Uterus (tissue), 4 donors: Measurements from ENCODE around the gene B3GALT4. TPM values are rescaled to one million over a fixed set of nuclear protein-coding genes. Genes with fewer than 3 reads are reported as not detected.
"Not testable (repeated sequence)": the region's sequence is repeated elsewhere in the genome, so short reads cannot be mapped to it uniquely, and the experiment has no call there.

ENCODE experiments used
- DNase-seq, 2 donors: peaks; one replicate each; pipeline ENCODE4 v3.0.0-alpha.2; 2019 to 2020
- H3K27ac ChIP-seq, 2 donors: fragments of 200-600 bp; sonication (generic); 1 replicate in 1 of 2; 2 replicates in 1 of 2; pipeline ENCODE4 v1.5.1; 2016 to 2018
- H3K27me3 ChIP-seq, 2 donors: fragments of 200-600 bp; sonication (generic); one replicate each; pipeline ENCODE4 v1.5.1; 2018 to 2019; ENCODE audit warnings: control low read depth in 1 of 2
- H3K36me3 ChIP-seq, 2 donors: fragments of 200-600 bp; sonication (generic); one replicate each; pipeline ENCODE4 v1.5.1; 2019; ENCODE audit warnings: control low read depth in 1 of 2
- H3K4me1 ChIP-seq, 2 donors: fragments of 200-600 bp; sonication (generic); one replicate each; pipeline ENCODE4 v1.5.1; 2018 to 2019; ENCODE audit warnings: control low read depth in 1 of 2
- H3K4me3 ChIP-seq, 2 donors: fragments of 200-600 bp; sonication (generic); 1 replicate in 1 of 2; 2 replicates in 1 of 2; pipeline ENCODE4 v1.5.1; 2018 to 2019; ENCODE audit warnings: mild to moderate bottlenecking in 1 of 2
- H3K9me3 ChIP-seq, 2 donors: fragments of 200-600 bp; sonication (generic); one replicate each; pipeline ENCODE4 v1.5.1; 2019; ENCODE audit warnings: control low read depth in 1 of 2
- CTCF ChIP-seq, 4 experiments: fragments of 200-600 bp in 2 of 4; fragments of 450-650 bp in 2 of 4; sonication (generic) in 2 of 4; IDR thresholded peaks; one replicate each; pipeline ENCODE4 v1.5.1; 2016 to 2019; ENCODE audit warnings: antibody characterized with exemption in 4 of 4, mild to moderate bottlenecking in 2 of 4, moderate library complexity in 1 of 4
- POLR2A ChIP-seq, 2 donors: fragments of 450-650 bp; IDR thresholded peaks; one replicate each; pipeline ENCODE4 v1.6.1; 2016; ENCODE audit warnings: antibody characterized with exemption in 2 of 2, mild to moderate bottlenecking in 1 of 2, moderate library complexity in 1 of 2
- intact Hi-C: fragments of 100-400 bp; cut with DNase I; formaldehyde crosslinking; loops from one replicate; pipeline ENCODE4 v1.15.1; 2023; ENCODE audit warnings: low total_unique reads
- total RNA-seq, 4 donors: library from RNA; depleted of rRNA in 3 of 4; stranded (reverse); fragments of >200 nt in 3 of 4; gene quantifications; one replicate each; pipeline versions ENCODE4 v1.1.0 to v1.2.4, GENCODE V29; 2014 to 2023
- donor health status: DM: yes; HTN: yes; CAD: no.

The B3GALT4 gene
- total RNA-seq, 4 donors from 2014 or later: 5.5 to 15.9 (median 14.3) TPM

- no peak for DNase-seq
- Histone ChIP-seq H3K4me1 (no peaks in the 10 kb centered on the region), H3K9me3 (no peaks in the 10 kb centered on the region), H3K36me3 (no peaks in the 10 kb centered on the region), H3K4me3 (no peak overlapping the region), H3K27me3 (no peaks in the 10 kb centered on the region), H3K27ac (no peak overlapping the region)
- TF ChIP-seq POLR2A (IDR thresholded peaks at IDR 0.05) (no peak), CTCF (IDR thresholded peaks at IDR 0.05) (no peak)
- intact Hi-C loops: no loop called here
Measured at GRCh38 chr6:33259032-33259431, 17.9 kb upstream of the B3GALT4 start.

- H3K27ac ChIP-seq, H3K36me3 ChIP-seq, H3K27me3 ChIP-seq, H3K4me3 ChIP-seq, DNase-seq, H3K9me3 ChIP-seq, H3K4me1 ChIP-seq, intact Hi-C loops: not testable (repeated sequence)
Measured at GRCh38 chr6:33262490-33262889, 14.4 kb upstream of the B3GALT4 start.

- intact Hi-C loops: no loop called here
- Histone ChIP-seq H3K9me3 (no peaks in the 10 kb centered on the region), H3K4me1 (no peaks in the 10 kb centered on the region), H3K27me3 (no peaks in the 10 kb centered on the region), H3K27ac (no peak overlapping the region), H3K4me3 (no peak overlapping the region), H3K36me3 (no peaks in the 10 kb centered on the region)
- DNase-seq: no peak
- TF ChIP-seq CTCF (IDR thresholded peaks at IDR 0.05) (no peak), POLR2A (IDR thresholded peaks at IDR 0.05) (no peak)
Measured at GRCh38 chr6:33264015-33264414, 12.9 kb upstream of the B3GALT4 start.

- TF ChIP-seq CTCF (IDR thresholded peaks at IDR 0.05) (no peak), POLR2A (IDR thresholded peaks at IDR 0.05) (no peak)
- H3K9me3 ChIP-seq: no peaks in the 10 kb centered on the region
- intact Hi-C loops: no loop called here
- no peak for DNase-seq
- peak overlapping the region; percentile 54 to 72 for H3K4me3 ChIP-seq
- H3K4me1 ChIP-seq: peaks cover 0 to 7% of the 10 kb centered on the region in 2 donors
- H3K36me3 ChIP-seq: no peaks in the 10 kb centered on the region
- H3K27me3 ChIP-seq: no peaks in the 10 kb centered on the region
- peak overlapping the region; percentile 87 to 94 for H3K27ac ChIP-seq
Measured at GRCh38 chr6:33271117-33271467, 5.8 kb upstream of the B3GALT4 start.

GRCh38 chr6:33271468-33272274, 5.3 kb upstream of the B3GALT4 start, which contains the start of the genes RPS18 and VPS52:
Gene RPS18 (plus strand): TSS chr6:33272075. CDS start chr6:33272120, 45 bp downstream.
Gene VPS52 (minus strand): TSS chr6:33271876. CDS start chr6:33271675, 201 bp downstream.
- H3K27ac ChIP-seq: peak within 1 kb of the TSS; percentile 87 to 94
- intact Hi-C loops: no loop called here
- no peaks in the 10 kb centered on the region for H3K27me3 ChIP-seq
- TF ChIP-seq POLR2A (IDR thresholded peaks at IDR 0.05) (peak; percentile 94 to 97), CTCF (IDR thresholded peaks at IDR 0.05) (peak in 1 of 4 experiments; percentile 7)
- H3K4me1 ChIP-seq: peaks cover 4 to 7% of the 10 kb centered on the region in 2 donors
- no peaks in the 10 kb centered on the region for H3K36me3 ChIP-seq
- H3K4me3 ChIP-seq: peak within 1 kb of the TSS; percentile 54 to 72
- peak; percentile 91 to 98 for DNase-seq
- H3K9me3 ChIP-seq: no peaks in the 10 kb centered on the region
